ENCODE data around the gene SPOCK1.

Gene SPOCK1

GRCh38 chr5:137179203-137179602, 319.9 kb downstream of the SPOCK1 start:
- intact Hi-C loops (cut with DNase I; ENCODE audit: low total_unique reads), result no loop called here
- H3K9me3 ChIP-seq, result no peaks in the 10 kb centered on the region
- DNase-seq, result no peak
- no peak for TF ChIP-seq CTCF (IDR thresholded peaks at IDR 0.05)
- no peaks in the 10 kb centered on the region for H3K36me3 ChIP-seq
- no peaks in the 10 kb centered on the region for H3K4me1 ChIP-seq
- no peak overlapping the region for H3K27ac ChIP-seq
- H3K27me3 ChIP-seq, result no peaks in the 10 kb centered on the region
- H3K4me3 ChIP-seq, result no peak overlapping the region

- no peak for TF ChIP-seq CTCF (IDR thresholded peaks at IDR 0.05)
- H3K4me1 ChIP-seq, result no peaks in the 10 kb centered on the region
- no peak for DNase-seq
- intact Hi-C loops (cut with DNase I; ENCODE audit: low total_unique reads), result no loop called here
- no peak overlapping the region for H3K4me3 ChIP-seq
- H3K36me3 ChIP-seq, result no peaks in the 10 kb centered on the region
- no peaks in the 10 kb centered on the region for H3K27me3 ChIP-seq
- no peak overlapping the region for H3K27ac ChIP-seq
- no peaks in the 10 kb centered on the region for H3K9me3 ChIP-seq
Observed at GRCh38 chr5:137176609-137177008, 322.5 kb downstream of the SPOCK1 start.

GRCh38 chr5:137176126-137176525, 323.0 kb downstream of the SPOCK1 start:
- no peak overlapping the region for H3K4me3 ChIP-seq
- DNase-seq, result no peak
- no peaks in the 10 kb centered on the region for H3K9me3 ChIP-seq
- no peaks in the 10 kb centered on the region for H3K27me3 ChIP-seq
- no peaks in the 10 kb centered on the region for H3K4me1 ChIP-seq
- intact Hi-C loops (cut with DNase I; ENCODE audit: low total_unique reads), result no loop called here
- TF ChIP-seq CTCF (IDR thresholded peaks at IDR 0.05), result no peak
- H3K27ac ChIP-seq, result no peak overlapping the region
- no peaks in the 10 kb centered on the region for H3K36me3 ChIP-seq

- Histone ChIP-seq H3K27ac (no peak overlapping the region), H3K9me3 (no peaks in the 10 kb centered on the region), H3K27me3 (no peaks in the 10 kb centered on the region), H3K36me3 (no peaks in the 10 kb centered on the region), H3K4me1 (no peaks in the 10 kb centered on the region), H3K4me3 (no peak overlapping the region)
- intact Hi-C loops (cut with DNase I; ENCODE audit: low total_unique reads), result no loop called here
- no peak for TF ChIP-seq CTCF (IDR thresholded peaks at IDR 0.05)
- DNase-seq, result no peak
Observed at GRCh38 chr5:137174196-137174595, 324.9 kb downstream of the SPOCK1 start.

- intact Hi-C loops (cut with DNase I; ENCODE audit: low total_unique reads), result no loop called here
- no peak overlapping the region for H3K27ac ChIP-seq
- H3K4me3 ChIP-seq, result no peak overlapping the region
- no peak for DNase-seq
- no peaks in the 10 kb centered on the region for H3K4me1 ChIP-seq
- no peaks in the 10 kb centered on the region for H3K36me3 ChIP-seq
- H3K9me3 ChIP-seq, result no peaks in the 10 kb centered on the region
- TF ChIP-seq CTCF (IDR thresholded peaks at IDR 0.05), result no peak
- no peaks in the 10 kb centered on the region for H3K27me3 ChIP-seq
Observed at GRCh38 chr5:137172258-137172657, 326.9 kb downstream of the SPOCK1 start.

- no peaks in the 10 kb centered on the region for H3K4me1 ChIP-seq
- H3K27ac ChIP-seq, result no peak overlapping the region
- no peaks in the 10 kb centered on the region for H3K36me3 ChIP-seq
- TF ChIP-seq CTCF (IDR thresholded peaks at IDR 0.05), result no peak
- no peak overlapping the region for H3K4me3 ChIP-seq
- no peaks in the 10 kb centered on the region for H3K27me3 ChIP-seq
- intact Hi-C loops (cut with DNase I; ENCODE audit: low total_unique reads), result no loop called here
- DNase-seq, result no peak
- H3K9me3 ChIP-seq, result no peaks in the 10 kb centered on the region
Observed at GRCh38 chr5:137167187-137167586, 331.9 kb downstream of the SPOCK1 start.

Data from tibial artery (tissue), 4 donors.